ENCODE data around the gene SMARCAL1.
A peak's percentile ranks its signal among the peaks of the same experiment; 100 is the strongest.
"Not testable (repeated sequence)": the region's sequence is repeated elsewhere in the genome, so short reads cannot be mapped to it uniquely, and the experiment has no call there.

The SMARCAL1 gene

DNA sequence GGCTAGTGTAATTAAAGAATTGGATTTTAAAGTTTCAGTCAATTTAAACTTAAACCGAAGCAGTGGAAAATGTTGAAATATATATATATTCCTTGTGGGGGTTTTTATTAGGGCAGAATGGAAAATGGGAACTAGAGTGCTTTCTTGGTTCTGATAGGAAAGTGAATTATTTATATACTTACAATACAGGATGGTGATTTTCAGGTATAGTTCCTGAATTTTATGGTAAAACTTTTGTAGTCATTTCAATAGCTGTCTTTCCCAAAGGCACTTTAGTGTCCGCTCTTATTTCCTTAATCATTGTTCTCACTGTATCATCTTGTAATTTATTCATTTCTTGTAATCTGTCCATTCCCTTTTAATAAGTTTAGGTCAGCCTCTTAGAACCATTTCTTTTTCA lies 88.3 kb downstream of the SMARCAL1 start:
- Mint-ChIP-seq H3K4me1 (ENCODE audit: low read depth) (peaks cover 61% of the 10 kb centered on the region), H3K27me3 (no peaks in the 10 kb centered on the region), H3K27ac (no peak overlapping the region), H3K36me3 (ENCODE audit: low read depth) (peaks cover 76% of the 10 kb centered on the region), H3K9me3 (no peaks in the 10 kb centered on the region), H3K4me3 (no peak overlapping the region)
- intact Hi-C loops (cut with micrococcal nuclease) = no loop called here

DNA sequence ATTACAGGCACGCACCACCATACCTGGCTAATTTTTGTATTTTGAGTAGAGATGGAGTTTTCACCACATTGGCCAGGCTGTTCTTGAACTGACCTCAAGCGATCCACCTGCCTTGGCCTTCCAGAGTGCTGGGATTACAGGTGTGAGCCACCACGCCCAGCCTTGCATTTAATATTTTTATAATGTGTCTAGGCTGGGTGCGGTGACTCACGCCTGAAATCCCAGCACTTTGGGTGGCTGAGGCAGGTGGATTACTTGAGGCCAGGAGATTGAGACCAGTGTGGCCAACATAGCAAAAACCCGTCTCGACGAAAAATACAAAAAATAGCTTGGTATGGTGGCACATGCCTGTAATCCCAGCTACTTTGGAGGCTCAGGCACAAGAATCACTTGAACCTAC lies 89.6 kb downstream of the SMARCAL1 start:
- H3K9me3 Mint-ChIP-seq = no peaks in the 10 kb centered on the region
- H3K4me1 Mint-ChIP-seq (ENCODE audit: low read depth) = peaks cover 54% of the 10 kb centered on the region
- H3K36me3 Mint-ChIP-seq (ENCODE audit: low read depth) = peaks cover 89% of the 10 kb centered on the region
- no peak overlapping the region for H3K27ac Mint-ChIP-seq
- intact Hi-C loops (cut with micrococcal nuclease) = no loop called here
- H3K27me3 Mint-ChIP-seq = no peaks in the 10 kb centered on the region
- H3K4me3 Mint-ChIP-seq = no peak overlapping the region

DNA sequence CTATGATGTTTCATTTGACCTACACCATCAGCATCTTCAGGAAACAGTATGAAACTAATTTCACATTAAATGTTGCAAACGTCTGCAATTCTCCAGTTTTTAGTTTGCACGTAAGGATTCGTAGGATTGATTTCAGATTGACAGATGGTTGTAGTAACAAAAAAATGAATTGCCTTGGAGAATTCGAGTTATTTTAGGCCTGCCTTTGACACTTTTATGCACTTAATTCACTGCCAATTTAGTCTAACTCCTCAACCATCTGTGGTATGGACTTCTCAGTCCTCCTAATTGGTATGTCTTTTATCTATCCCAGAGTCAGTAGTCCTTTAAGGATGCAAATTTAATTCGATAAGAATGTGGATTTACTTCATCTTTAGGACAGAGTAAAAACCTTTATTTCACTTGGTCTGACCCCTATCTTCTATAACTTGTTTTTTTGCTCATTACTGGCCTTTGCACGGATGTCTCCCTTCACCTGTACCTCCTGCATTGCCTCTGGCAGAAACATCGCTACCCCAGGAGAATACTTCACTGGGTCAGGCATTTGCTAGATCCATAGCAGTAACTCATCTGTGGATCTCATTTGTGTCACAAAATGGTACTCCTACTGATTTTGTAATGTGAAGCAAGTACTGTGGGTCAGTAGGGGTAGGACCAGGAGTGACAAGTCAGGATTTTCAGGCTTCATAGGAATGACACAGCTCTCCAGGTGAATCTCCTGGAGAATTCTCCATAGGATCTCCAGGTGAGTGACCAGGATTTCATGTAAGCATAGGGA lies 90.3 kb downstream of the SMARCAL1 start:
- Mint-ChIP-seq H3K36me3 (ENCODE audit: low read depth) (peaks cover 92% of the 10 kb centered on the region), H3K4me3 (no peak overlapping the region), H3K9me3 (no peaks in the 10 kb centered on the region), H3K27me3 (no peaks in the 10 kb centered on the region), H3K4me1 (ENCODE audit: low read depth) (peaks cover 48% of the 10 kb centered on the region), H3K27ac (no peak overlapping the region)
- intact Hi-C loops (cut with micrococcal nuclease) = no loop called here

DNA sequence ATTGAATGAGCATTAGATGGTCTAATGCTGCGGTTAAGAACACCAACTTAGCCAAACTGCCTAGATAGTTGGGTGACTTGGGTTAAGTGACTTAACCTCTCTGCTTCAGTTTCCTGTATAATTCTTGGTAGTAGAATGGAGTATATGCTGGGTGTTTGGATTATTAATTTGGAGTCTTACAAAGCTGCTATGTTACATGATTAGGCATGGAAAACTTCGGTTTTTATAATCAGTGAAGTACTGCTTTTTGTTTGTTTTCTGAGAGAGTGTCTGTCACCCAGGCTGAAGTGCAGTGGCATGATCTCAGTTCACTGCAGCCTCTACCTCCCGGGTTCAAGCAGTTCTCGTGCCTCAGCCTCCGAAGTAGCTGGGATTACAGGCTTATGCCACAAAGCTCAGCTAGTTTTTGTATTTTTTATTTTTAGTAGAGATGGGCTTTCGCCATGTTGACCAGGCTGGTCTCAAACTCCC lies 90.9 kb downstream of the SMARCAL1 start:
- no peak overlapping the region for H3K4me3 Mint-ChIP-seq
- intact Hi-C loops (cut with micrococcal nuclease) = no loop called here
- H3K4me1 Mint-ChIP-seq (ENCODE audit: low read depth) = peaks cover 42% of the 10 kb centered on the region
- no peaks in the 10 kb centered on the region for H3K27me3 Mint-ChIP-seq
- peaks cover 89% of the 10 kb centered on the region for H3K36me3 Mint-ChIP-seq (ENCODE audit: low read depth)
- H3K27ac Mint-ChIP-seq = no peak overlapping the region
- no peaks in the 10 kb centered on the region for H3K9me3 Mint-ChIP-seq

GRCh38 chr2:216503697-216504375 lies 91.6 kb downstream of the SMARCAL1 start:
- Mint-ChIP-seq H3K4me3 (no peak overlapping the region), H3K27me3 (no peaks in the 10 kb centered on the region), H3K36me3 (ENCODE audit: low read depth) (peaks cover 83% of the 10 kb centered on the region), H3K4me1 (ENCODE audit: low read depth) (peaks cover 40% of the 10 kb centered on the region), H3K9me3 (no peaks in the 10 kb centered on the region), H3K27ac (no peak overlapping the region)
- intact Hi-C loops (cut with micrococcal nuclease) = no loop called here

- Mint-ChIP-seq H3K27ac (no peak overlapping the region), H3K36me3 (ENCODE audit: low read depth) (peaks cover 78% of the 10 kb centered on the region), H3K4me3 (no peak overlapping the region), H3K9me3 (no peaks in the 10 kb centered on the region), H3K4me1 (ENCODE audit: low read depth) (peaks cover 40% of the 10 kb centered on the region), H3K27me3 (no peaks in the 10 kb centered on the region)
- intact Hi-C loops (cut with micrococcal nuclease) = no loop called here
Observed at GRCh38 chr2:216504376-216504762, 92.1 kb downstream of the SMARCAL1 start.

- no peaks in the 10 kb centered on the region for H3K9me3 Mint-ChIP-seq
- H3K36me3 Mint-ChIP-seq (ENCODE audit: low read depth) = peaks cover 67% of the 10 kb centered on the region
- intact Hi-C loops (cut with micrococcal nuclease) = no loop called here
- H3K27ac Mint-ChIP-seq = peak overlapping the region; percentile 22
- no peak overlapping the region for H3K4me3 Mint-ChIP-seq
- H3K4me1 Mint-ChIP-seq (ENCODE audit: low read depth) = peaks cover 31% of the 10 kb centered on the region
- no peaks in the 10 kb centered on the region for H3K27me3 Mint-ChIP-seq
Observed at GRCh38 chr2:216505133-216506106, 93.1 kb downstream of the SMARCAL1 start.

GRCh38 chr2:216507220-216508160 lies 95.2 kb downstream of the SMARCAL1 start:
- H3K9me3 Mint-ChIP-seq = no peaks in the 10 kb centered on the region
- peaks cover 28% of the 10 kb centered on the region for H3K4me1 Mint-ChIP-seq (ENCODE audit: low read depth)
- peaks cover 46% of the 10 kb centered on the region for H3K36me3 Mint-ChIP-seq (ENCODE audit: low read depth)
- no peaks in the 10 kb centered on the region for H3K27me3 Mint-ChIP-seq
- H3K27ac Mint-ChIP-seq = no peak overlapping the region
- no peak overlapping the region for H3K4me3 Mint-ChIP-seq
- intact Hi-C loops (cut with micrococcal nuclease) = no loop called here

DNA sequence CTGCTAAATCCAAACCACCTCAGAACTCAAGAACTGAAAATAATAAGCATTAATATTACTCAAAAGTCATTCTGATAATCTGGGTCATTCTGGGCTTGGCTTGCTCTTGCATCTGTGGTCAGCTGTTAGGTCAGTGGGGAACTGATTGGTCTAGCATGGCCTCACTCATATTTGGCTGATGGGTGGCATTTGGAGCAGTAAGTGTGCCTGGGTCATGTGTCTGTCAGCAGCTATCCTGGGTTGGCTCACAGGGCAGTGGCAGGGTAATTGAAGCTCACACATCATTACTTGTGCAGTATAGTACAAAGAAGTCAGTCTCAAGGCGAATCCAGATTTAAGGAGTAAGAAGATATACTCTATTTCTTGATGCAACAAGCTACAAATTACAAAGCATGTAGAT lies 95.9 kb downstream of the SMARCAL1 start:
- H3K27me3 Mint-ChIP-seq = no peaks in the 10 kb centered on the region
- no peak overlapping the region for H3K27ac Mint-ChIP-seq
- H3K9me3 Mint-ChIP-seq = no peaks in the 10 kb centered on the region
- H3K36me3 Mint-ChIP-seq (ENCODE audit: low read depth) = peaks cover 39% of the 10 kb centered on the region
- intact Hi-C loops (cut with micrococcal nuclease) = no loop called here
- H3K4me1 Mint-ChIP-seq (ENCODE audit: low read depth) = peaks cover 21% of the 10 kb centered on the region
- H3K4me3 Mint-ChIP-seq = no peak overlapping the region

DNA sequence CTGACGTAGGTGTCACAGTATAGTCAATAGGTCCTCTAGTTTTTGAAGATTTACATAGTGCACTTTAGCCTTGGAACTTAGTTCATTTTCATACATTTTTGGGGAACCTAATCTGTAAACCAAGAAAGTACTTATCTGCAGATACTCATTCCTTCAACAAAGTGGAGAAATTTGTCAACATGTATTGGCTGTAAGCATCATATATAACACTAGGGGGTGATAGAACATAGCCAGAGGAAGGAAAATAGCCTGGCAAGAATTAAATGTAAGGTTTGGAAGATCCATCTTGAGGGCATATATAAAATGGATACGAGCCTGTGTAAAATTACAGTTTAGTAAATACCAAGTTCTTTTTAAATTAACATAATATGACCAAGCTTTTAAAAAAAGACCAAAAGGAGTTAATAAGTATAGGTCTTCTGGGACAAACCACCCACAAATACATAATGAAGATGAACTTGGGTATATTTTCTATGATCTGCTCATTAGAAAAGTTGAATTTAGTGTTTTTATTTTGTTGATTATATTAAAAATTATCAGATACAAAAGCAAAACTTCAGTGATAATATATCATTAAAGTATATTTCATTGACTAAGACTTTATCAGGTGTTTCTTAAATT lies 104.6 kb downstream of the SMARCAL1 start:
- no peak overlapping the region for H3K4me3 Mint-ChIP-seq
- no peaks in the 10 kb centered on the region for H3K9me3 Mint-ChIP-seq
- H3K27ac Mint-ChIP-seq = no peak overlapping the region

GRCh38 chr2:216517447-216518225 lies 105.4 kb downstream of the SMARCAL1 start:
- H3K36me3 Mint-ChIP-seq (ENCODE audit: low read depth) = no peaks in the 10 kb centered on the region

More for the DNA sequence above, 104.6 kb downstream of the SMARCAL1 start:
- no peaks in the 10 kb centered on the region for H3K4me1 Mint-ChIP-seq (ENCODE audit: low read depth)
- intact Hi-C loops (cut with micrococcal nuclease) = loop anchor here (10.0 kb wide), 1 partner anchor 988 kb away; no protein-coding TSS in a partner anchor
- no peaks in the 10 kb centered on the region for H3K36me3 Mint-ChIP-seq (ENCODE audit: low read depth)
- no peaks in the 10 kb centered on the region for H3K27me3 Mint-ChIP-seq

GRCh38 chr2:216518566-216519119 lies 106.4 kb downstream of the SMARCAL1 start:
- not testable (repeated sequence) for H3K36me3 Mint-ChIP-seq (ENCODE audit: low read depth); H3K27ac Mint-ChIP-seq; H3K9me3 Mint-ChIP-seq; H3K27me3 Mint-ChIP-seq; H3K4me1 Mint-ChIP-seq (ENCODE audit: low read depth); H3K4me3 Mint-ChIP-seq
- intact Hi-C loops (cut with micrococcal nuclease) = loop anchor here (1.0 to 10.0 kb wide), 2 partner anchors 148 to 986 kb away; no protein-coding TSS in a partner anchor

More at GRCh38 chr2:216517447-216518225, 105.4 kb downstream of the SMARCAL1 start:
- Mint-ChIP-seq H3K9me3 (no peaks in the 10 kb centered on the region), H3K4me1 (ENCODE audit: low read depth) (no peaks in the 10 kb centered on the region), H3K27me3 (no peaks in the 10 kb centered on the region), H3K27ac (no peak overlapping the region), H3K4me3 (no peak overlapping the region)
- intact Hi-C loops (cut with micrococcal nuclease) = loop anchor here (10.0 kb wide), 1 partner anchor 987 kb away; no protein-coding TSS in a partner anchor
